HG03097 (cell line): ENCODE results near the gene OR8J3.
"Not testable (repeated sequence)": the region's sequence is repeated elsewhere in the genome, so short reads cannot be mapped to it uniquely, and the experiment has no call there.

Experiments
- ATAC-seq: cut with Tn5 transposase; IDR thresholded peaks from one replicate; pipeline ENCODE4 v1.9.1; 2021; ENCODE audit not compliant: unreplicated experiment, low FRiP score

The OR8J3 gene, protein sequence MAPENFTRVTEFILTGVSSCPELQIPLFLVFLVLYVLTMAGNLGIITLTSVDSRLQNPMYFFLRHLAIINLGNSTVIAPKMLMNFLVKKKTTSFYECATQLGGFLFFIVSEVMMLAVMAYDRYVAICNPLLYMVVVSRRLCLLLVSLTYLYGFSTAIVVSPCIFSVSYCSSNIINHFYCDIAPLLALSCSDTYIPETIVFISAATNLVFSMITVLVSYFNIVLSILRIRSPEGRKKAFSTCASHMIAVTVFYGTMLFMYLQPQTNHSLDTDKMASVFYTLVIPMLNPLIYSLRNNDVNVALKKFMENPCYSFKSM

DNA sequence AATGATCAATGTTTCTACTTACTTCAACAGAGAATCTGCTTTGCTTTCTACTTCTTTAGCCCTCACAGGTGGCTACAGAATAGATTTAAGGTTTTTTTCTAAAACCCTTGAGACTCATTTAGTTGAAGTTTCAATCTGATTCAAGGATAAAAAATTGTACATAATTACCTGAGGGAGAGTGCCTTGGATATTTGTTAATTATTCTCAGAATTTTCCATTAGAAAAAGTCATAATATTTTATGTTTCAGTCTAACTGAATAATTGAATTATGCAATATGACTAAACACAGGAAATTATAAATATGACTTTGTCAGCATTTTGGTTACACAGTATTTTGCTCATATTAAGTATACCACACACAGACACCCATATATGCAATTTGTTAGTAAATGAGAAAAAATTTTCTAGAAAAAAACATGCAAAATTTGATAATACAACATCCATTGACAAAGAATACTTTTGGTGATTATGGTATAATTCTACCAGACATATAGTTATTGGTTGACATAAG is at the start of gene OR8J3:
Gene OR8J3 (minus strand): TSS at position 51 of the 511 bp plus-strand sequence. CDS start 2,483 bp downstream, outside the sequence.
- ATAC-seq, result no peak

DNA sequence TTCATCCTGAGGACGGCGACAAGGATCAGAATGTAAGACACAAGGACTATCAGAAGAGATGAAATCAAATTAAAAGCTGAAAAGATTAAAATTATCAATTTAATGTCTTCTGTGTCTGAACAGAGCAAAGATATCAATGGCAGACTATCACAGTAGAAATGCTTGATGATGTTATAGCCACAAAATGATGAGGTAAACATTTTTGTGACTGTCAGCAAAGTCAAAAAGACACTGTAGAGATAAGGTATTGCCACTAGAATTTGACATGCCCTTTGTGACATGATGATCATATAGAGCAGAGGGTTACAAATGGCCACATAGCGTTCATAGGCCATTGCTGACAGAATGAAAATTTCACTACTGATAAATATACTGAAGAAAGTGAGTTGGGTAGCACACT is 48.6 kb upstream of the OR8J3 start:
- no peak for ATAC-seq

DNA sequence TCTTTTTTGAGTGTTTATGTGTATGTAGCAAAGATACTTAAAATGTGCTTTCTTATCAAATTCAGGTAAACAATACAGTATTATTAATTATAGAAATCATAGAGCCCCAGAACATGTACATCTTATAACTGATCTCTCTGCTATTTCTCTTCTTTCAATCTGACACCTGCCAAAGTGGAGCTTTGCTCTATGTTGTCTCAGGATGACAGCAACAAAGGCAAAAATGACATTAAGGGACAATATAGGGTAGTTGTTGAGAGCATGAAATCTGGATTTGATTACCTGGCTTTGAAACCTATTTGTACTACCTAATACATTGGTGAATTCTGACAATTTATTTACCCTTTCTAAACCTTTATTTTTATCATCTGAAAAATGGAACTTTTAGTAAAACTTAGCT is 43.5 kb upstream of the OR8J3 start:
- no peak for ATAC-seq

DNA sequence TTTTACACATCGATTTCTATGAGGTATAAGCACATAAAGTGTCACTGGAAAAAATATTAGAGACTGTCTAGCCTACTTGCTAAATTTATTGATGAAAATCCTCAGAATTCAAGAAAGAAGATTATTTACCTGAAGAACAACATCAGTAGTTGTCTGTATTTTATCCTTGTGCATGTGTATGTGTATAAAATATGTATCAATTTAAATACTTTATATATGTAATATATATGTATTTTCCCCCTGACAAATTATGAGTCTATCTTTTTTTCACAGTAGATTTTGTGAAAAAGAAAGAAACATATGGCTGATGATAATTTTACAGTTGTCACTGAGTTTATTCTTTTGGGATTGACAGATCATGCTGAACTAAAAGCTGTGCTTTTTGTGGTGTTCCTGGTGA is 36.3 kb upstream of the OR8J3 start, which contains the start of gene OR5J2:
Gene OR5J2 (plus strand): TSS at position 301 of the 400 bp plus-strand sequence. CDS start 0 bp downstream, at position 301.
- ATAC-seq, result no peak

DNA sequence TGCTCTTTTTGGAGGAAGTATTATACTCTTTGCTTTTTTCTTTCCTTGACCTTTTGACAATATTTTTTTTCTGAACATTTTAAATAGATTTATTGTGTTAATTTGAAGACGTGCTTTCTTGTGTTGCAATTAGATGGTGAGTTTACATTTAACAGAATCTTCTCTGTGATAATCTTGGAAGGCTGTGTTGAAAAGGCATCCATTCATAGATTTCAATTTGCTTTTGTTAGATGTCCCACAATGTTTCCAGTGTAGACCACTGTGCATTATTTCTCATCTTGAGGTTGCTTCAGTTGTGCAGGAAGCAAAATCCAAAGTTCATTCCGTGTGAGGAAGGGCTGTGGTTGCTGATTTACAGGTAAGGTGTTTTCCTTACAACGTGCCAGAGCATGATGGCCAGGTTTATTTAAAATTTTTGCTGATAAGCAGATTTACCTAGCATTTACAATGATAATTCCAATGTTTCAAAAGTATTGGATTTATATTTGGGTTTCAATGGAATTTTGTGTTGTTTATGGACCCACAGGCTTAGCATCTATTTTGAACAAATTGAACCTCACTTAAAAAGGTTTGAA is 32.3 kb upstream of the OR8J3 start:
- ATAC-seq, result no peak

DNA sequence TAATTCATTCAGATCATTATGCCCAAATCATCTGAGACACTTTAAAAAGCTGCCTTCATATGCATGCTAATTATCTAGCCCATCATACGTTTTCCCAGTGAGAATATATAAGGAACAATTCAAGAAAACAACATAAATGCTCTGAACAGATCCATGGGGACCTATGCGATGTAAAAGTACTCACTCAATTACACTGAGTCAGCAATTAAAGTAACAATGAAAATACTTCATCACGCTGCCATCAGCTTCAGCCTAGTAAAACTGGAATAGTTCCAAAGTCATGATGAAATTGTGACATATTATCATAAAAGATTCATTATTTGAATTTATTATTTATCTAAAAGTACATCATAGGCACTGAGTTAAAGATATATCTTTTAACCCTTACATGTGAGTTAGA is 23.8 kb upstream of the OR8J3 start:
- ATAC-seq, result no peak

DNA sequence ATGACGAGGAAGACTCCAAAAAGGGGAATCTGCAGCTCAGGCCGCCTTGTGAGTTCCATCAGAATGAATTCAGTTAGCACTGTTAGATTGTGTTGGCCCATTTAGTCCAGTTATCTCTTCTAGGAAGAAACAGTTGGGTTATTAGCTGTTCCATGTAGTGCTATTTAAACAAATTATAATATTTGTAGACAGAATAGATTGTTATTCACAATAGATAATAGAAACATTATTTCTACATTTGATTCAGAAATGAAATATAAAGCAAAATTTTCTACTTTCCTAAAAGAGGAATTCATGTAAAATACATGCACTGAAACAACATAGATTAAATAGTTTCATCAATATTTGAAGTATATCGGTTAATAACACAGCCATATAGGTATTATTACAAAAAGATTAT is 20.2 kb upstream of the OR8J3 start, which contains the start of gene OR8K5:
Gene OR8K5 (minus strand): TSS at position 101 of the 400 bp plus-strand sequence. CDS start 0 bp downstream, at position 101.
- ATAC-seq, result no peak

DNA sequence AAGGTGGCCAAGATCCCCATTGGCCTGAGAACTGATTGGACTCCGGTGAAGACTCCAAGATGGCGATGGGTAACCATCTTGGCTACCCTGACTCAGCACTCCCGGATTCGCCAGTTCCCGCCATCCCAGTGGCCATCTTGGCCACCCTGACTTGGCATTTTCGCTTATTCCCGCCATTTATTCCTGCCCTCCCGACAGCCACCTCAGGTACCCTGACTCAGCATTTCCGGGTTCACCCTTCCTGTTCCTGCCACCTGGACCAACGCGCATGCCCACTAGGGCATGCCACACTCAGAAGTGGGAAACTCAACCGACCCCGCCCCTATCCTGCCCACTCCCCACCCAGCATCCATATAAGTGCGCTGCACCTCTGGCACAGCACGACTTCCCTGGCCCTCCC is 12.3 kb upstream of the OR8J3 start:
- ATAC-seq, result no peak

DNA sequence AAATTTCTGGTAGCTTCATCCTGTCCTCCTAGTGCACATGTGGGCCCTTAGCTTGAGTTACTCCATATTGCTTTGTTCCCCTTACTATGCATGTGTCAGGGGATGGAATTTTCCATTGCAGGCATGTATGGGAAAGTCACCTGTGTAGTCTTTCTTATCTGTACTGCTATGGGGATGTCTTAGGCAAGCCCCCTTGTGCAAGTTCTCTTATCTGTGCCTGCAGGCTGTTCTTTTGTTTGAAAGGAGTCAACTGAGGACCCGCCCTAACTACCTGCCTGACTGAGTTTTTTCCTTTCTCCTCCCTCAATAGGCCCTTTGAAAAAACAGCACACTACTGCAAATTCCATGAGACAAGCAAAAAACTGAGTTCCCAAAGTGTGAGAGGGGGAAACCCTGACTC is 11.4 kb upstream of the OR8J3 start:
- no peak for ATAC-seq

DNA sequence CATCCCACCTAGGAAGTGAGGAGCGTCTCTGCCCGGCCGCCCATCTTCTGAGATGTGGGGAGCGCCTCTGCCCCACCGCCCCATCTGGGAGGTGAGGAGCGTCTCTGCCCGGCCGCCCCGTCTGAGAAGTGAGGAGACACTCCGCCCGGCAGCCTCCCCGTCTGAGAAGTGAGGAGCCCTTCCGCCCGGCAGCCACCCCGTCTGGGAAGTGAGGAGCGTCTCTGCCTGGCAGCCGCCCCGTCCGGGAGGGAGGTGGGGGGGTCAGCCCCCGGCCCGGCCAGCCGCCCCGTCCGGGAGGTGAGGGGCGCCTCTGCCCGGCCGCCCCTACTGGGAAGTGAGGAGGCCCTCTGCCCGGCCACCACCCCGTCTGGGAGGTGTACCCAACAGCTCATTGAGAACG is 3.7 kb upstream of the OR8J3 start:
- not testable (repeated sequence) for ATAC-seq

DNA sequence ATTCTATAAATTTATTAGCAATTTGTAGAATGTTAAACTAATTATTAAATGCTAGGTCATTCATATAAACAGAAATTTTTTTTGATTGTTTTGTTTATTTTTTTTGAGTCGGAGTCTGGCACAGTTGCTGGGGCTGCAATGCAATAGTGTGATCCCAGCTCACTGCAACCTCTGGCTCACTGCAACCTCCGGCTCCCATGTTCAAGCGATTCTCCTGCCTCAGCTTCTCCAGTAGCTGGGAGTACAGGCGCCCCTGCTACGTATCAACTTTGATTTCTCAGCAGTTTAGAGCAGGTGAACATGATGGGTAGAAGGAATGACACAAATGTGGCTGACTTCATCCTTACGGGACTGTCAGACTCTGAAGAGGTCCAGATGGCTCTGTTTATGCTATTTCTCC is 17.9 kb downstream of the OR8J3 start, which contains the start of gene OR8H3:
Gene OR8H3 (plus strand): TSS at position 301 of the 400 bp plus-strand sequence. CDS start 0 bp downstream, at position 301.
- no peak for ATAC-seq

DNA sequence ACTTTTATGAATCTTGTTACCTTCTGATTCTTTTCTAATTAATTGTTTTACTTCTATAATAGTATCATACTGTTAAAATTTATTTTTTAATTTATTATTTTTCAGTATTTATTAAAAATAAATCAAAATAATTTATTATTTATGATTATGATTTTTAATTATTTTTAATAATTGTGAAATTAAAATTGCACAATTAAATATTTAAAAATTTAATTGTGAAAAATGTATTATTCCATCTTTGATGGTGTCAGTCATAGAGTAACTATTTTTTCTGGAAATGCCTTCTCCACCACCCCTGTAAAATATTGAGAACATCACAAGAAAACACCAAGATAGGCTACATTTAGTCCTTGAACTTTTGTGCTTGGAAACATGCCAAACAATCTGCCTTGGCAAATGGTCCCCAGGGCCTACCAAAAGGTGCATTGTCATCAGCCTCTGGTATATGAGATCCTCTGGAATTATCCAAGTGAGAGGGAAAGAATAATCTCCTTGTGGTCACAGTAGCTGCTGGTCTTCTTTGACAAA is 36.7 kb downstream of the OR8J3 start, which contains the start of gene OR8H2:
Gene OR8H2 (plus strand): TSS at position 478 of the 528 bp plus-strand sequence. CDS start 1,356 bp downstream, outside the sequence.
- no peak for ATAC-seq

DNA sequence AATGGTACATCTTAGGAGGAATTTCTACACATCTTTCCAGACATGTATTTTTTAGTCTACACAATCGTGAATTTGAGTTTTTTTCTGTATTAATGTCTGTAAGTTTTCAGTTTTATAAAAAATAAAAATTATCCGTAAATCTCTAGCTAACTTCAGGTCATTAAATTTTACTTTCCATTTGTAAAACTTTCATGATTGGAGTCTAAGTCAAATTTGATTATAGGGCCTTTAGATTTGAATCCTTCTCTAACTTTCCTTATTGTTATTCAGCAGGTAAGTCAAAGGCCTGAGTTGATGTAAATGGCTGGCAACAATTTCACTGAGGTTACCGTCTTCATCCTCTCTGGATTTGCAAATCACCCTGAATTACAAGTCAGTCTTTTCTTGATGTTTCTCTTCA is 47.0 kb downstream of the OR8J3 start, which contains the start of gene OR8I2:
Gene OR8I2 (plus strand): TSS at position 301 of the 400 bp plus-strand sequence. CDS start 0 bp downstream, at position 301.
- no peak for ATAC-seq

DNA sequence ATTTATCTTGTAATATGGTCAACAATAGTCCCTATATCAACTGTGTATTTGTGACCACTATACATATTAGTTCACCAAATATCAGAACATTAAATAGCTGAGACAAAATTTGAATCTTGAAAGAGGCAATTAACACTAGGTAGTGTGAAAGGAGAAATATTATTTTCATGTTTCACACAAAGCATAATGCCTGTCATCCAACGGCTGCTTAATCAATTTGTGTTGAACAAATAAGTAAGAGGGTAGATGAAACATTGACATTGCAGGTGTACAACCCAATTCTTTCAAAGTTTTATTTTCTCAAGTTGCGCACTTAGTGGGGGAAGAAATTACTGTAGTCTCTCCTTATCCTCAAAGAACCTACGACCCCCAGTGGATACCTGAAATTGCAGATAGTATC is 50.3 kb downstream of the OR8J3 start:
- ATAC-seq, result no peak
